ENCODE data around the gene PORCN.

The PORCN gene

GRCh38 chrX:48508400-48509244 is at the start of gene PORCN:
PORCN (plus strand) TSS chrX:48508992; CDS start chrX:48509821, 829 bp downstream.
- intact Hi-C loops (cut with DNase I): no loop called here
- DNase-seq: peak; percentile 40 to 92 (median 84)

DNA sequence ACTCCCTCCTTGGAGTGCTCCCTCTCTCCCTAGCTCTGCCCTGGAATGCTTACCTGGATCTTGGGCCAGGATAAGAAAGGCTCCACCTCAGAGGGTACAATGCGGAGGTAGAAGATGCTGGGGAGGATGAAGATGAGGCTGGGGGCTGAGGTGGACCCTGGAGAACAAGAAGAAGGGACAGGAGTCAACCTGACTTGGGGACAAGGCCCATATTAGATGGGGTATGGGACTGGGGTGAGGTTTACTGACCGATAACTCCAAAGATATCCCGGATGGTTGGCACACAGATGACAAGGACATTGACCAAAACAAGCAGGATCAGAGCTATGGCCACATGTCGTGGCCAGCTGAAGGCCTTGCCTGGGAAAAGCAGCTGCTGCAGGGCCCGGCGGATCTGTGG is 49.3 kb upstream of the PORCN start:
- DNase-seq: no peak
- intact Hi-C loops (cut with DNase I): no loop called here

DNA sequence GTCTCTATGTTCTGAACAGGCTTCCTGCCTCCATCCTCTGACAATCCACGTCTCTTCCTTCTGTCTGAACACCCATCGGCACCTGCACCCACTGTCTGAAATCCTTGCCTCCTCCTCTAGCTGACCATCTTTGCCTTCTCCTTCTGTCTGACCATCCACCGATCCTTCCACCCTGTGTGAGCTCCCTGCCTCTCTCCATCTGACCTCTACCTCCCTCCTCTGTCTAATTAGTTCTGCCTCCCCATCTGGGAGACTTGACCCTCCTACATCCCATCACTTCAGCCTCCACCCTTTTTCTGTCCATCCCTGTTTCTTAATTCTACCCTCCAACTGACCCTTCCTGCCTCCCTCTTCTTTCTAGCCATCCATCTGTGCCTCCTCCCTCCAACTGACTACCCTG is 48.8 kb upstream of the PORCN start:
- intact Hi-C loops (cut with DNase I): no loop called here

DNA sequence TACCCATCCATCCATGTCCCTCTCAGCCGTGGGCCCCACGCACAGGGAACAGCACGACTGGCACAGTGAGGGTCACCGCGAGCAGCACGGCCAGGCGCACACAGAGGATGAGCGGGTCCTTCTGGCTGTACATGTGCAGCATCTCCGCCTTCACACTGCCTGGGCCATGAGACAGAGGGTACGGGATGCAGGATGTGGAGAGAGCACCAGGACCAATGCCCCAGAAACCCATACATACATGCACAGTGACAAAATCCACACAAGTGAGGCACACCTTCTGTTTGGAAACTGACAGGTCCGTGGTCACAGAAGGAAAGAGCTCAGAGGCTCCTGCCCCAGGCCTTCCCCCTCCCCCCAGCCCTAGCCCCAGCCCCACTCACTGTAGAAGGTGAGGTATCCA is 48.2 kb upstream of the PORCN start:
- intact Hi-C loops (cut with DNase I): no loop called here
- DNase-seq: peak in 1 of 42 donors; percentile 30

More for the DNA sequence above, 48.8 kb upstream of the PORCN start:
- DNase-seq: no peak

DNA sequence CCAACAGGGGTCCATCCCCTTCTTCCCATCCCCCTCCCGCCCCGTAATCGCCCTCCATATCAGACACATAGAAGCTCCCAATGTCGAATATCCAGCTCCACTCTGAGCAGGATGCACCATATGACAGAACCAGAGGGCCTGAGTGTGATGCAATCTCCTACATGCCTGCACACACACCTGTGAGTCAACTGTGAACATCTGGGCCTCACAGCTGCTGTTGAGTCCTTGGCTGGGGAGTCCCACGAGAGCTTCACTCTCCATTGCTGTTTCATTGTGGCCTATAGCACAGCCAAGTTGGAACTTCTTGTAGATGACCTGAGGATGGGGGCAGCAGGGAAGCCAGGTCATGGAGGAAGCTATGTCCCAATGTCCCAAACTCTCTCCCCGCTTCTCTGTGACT is 47.0 kb upstream of the PORCN start:
- DNase-seq: peak in 1 of 42 donors; percentile 28
- intact Hi-C loops (cut with DNase I): no loop called here

- no peak for DNase-seq
- intact Hi-C loops (cut with DNase I): no loop called here
These were observed 43.4 kb upstream of the PORCN start for GRCh38 chrX:48465336-48465933.

GRCh38 chrX:48466696-48467095 is 42.1 kb upstream of the PORCN start:
- intact Hi-C loops (cut with DNase I): no loop called here

GRCh38 chrX:48467281-48467761 is 41.5 kb upstream of the PORCN start:
- intact Hi-C loops (cut with DNase I): no loop called here
- DNase-seq: no peak

More at GRCh38 chrX:48466696-48467095, 42.1 kb upstream of the PORCN start:
- DNase-seq: no peak

DNA sequence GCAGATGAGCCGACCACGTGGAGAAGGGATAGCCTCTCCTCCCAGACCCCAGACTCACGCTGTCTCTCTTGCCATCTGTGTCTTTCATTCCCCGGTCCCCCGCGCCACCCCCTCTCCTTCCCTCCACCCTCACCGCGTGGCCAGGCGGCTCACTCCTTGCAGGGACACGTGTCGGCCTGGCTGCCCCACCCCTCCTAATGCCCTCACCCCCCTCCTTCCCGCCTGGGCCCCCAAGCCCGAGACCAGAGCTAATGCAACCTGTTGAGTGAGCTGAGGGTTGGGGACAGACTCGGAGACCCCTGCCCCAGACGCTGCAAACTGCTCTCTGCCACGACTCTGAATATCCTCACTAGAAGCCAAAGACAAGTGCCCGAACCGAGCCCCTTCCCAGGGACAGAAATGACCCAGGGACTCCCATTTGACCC is 40.5 kb upstream of the PORCN start:
- DNase-seq: no peak
- intact Hi-C loops (cut with DNase I): no loop called here

DNA sequence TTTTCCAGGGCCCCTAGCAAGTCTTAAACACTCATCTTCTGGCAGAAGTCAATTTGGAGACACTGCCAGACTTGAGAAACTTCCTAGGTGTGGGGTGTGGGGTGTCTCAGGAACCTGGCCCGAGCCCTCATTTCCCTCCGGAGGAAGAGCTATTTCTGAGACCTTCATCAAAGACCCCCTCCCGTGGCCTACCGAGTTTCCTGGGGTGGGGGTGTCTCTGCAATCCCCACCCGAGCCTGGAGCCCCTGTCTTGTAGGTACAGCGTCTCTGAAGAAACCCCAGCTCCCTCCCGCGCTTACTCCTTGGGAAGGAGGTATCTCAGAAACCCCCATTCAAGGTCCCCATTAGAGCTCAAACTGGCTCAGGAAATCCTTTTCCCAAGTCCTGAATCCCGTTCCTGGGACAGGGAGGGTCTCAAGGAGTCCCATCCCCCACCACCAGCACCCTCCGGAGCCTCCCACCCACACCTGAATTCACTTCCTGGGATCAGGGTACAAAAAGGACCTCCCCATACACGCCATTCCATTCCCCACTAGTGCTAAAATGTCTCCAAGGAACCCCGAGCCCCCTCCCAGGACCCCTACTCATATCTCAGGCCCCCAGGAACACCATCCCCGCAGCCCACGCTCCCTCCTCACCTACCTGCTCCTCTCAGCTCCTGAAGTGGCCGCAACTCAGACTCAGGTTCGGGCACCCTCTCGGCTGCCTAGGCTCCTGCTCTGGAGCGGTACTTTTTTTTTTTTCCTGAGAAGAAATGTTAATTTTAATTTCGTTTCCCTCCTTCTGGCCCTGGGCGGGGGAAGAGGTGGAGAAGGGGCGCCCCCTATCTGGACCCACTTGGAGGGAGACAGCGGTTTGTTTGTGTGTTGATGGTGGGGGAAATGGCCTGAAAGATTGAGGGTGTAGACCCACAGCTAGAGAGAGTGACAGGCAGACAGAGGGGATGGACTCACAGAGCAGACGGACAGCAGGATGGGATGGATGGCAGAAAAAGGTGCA is 39.8 kb upstream of the PORCN start:
- intact Hi-C loops (cut with DNase I): no loop called here
- no peak for DNase-seq

DNA sequence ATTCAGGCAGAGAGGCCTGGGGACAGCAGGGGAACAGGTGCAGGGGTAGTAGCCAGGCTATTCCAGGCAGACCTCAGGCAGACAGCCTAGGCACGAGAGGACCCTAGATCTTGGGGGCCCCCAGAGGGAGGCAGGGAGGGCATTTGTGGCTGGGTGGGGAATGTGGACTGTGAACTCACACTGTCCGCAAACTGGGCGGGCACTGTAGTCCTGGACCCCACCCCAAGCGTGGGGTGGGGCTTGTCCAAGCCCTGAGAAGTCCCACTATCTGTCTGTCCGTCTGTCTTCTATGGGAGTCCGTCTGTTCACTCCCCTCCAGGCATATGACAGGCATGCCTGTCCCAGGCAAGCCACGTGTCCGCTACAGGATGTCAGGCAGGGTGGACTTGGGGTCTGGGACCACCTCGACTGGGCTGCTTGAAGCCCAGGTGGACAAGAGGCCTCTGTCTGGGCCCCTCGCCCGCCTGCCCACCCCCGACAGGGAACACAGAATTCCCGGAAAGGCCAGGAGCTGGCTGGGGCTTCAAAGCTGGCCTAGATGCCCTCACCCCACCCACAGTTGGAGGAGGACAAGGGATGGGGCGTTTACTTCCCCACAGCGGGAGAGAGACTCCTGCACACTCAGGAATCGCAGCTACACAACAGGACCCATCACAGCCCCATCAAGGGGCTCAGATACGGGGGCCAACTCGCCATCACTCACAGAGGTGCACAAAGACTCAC is 38.5 kb upstream of the PORCN start, which contains the start of gene SLC38A5:
Gene SLC38A5, minus strand, starts transcription at position 151 of the 723 bp plus-strand sequence. CDS start 2,336 bp downstream, outside the sequence.
- intact Hi-C loops (cut with DNase I): loop anchor here (10.0 kb wide), 1 partner anchor 125 kb away; the partner anchor contains the start of gene WDR13
- no peak for DNase-seq

DNA sequence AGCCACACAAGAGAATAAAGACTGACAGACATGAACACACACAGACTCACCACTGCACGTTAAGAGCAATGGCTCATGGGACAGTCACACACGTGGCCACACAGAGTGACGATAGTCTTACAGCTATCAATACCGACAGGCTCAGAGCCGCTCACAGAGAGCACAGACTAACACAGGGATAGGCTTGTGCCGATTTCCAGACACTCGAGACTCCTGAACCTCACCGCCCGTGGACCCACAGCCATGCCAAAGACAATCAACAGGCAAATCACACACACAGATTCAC is 38.0 kb upstream of the PORCN start:
- intact Hi-C loops (cut with DNase I): loop anchor here (10.0 kb wide), 1 partner anchor 124 kb away; the partner anchor contains the start of gene WDR13
- no peak for DNase-seq

- DNase-seq: no peak
- intact Hi-C loops (cut with DNase I): loop anchor here (10.0 kb wide), 1 partner anchor 123 kb away; the partner anchor contains the start of gene WDR13
These were observed 37.3 kb upstream of the PORCN start for GRCh38 chrX:48471504-48471903.

DNA sequence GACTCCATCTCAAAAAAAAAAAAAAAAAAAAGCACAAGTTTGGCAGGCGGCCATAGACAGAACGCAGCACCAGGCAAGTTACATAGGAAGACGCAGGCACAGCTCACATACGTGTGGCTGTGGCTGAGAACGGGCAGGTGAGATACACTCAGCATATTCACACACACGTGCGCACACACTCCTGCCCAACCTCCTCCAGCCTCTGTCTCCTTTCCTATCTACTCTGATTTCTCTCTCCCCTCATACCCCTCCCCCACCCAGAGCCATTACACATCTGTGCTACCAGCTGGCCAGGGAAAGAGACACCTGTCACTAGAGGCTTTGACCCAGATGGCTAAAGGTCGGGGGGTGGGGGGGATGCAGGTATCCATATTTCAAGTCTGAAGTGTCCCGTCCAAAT is 36.6 kb upstream of the PORCN start:
- DNase-seq: no peak
- intact Hi-C loops (cut with DNase I): loop anchor here (10.0 kb wide), 1 partner anchor 123 kb away; the partner anchor contains the start of gene WDR13

- DNase-seq: no peak
- intact Hi-C loops (cut with DNase I): loop anchor here (10.0 kb wide), 1 partner anchor 122 kb away; the partner anchor contains the start of gene WDR13
These were observed 35.7 kb upstream of the PORCN start for GRCh38 chrX:48472851-48473703.

DNA sequence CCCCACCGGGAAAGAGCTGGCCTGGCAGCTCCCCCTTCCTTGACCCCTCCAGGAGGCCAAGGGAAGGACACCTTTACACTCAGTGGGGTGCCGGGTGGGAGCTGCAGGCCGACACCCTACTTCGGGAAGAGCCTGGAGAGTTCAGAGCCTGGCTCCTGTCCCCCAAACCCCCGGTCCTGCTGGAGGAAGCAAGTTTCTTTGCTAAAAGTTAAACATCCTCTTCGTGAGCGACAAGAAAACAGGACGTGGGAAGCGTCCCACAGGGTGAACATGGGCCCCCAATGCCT is 35.1 kb upstream of the PORCN start:
- intact Hi-C loops (cut with DNase I): loop anchor here (10.0 kb wide), 1 partner anchor 121 kb away; the partner anchor contains the start of gene WDR13
- DNase-seq: no peak

- intact Hi-C loops (cut with DNase I): loop anchor here (10.0 kb wide), 1 partner anchor 121 kb away; the partner anchor contains the start of gene WDR13
- peak in 14 of 42 donors; percentile 13 to 53 (median 36) for DNase-seq
These were observed 34.7 kb upstream of the PORCN start for GRCh38 chrX:48474127-48474526.

Data from head of caudate nucleus (tissue), 42 donors.